ENCODE measurements around the gene CA14. TPM values are rescaled to one million over a fixed set of nuclear protein-coding genes. Genes with fewer than 3 reads are reported as not detected.

Gene CA14
- total and polyA plus RNA-seq, 9 of the 15 experiments (the other 6 are each of a cell fraction or from before 2014, with no cell fraction given): 0.13 to 0.57 (median 0.26) TPM; not detected in 1

GRCh38 chr1:150234566-150235293, 22.8 kb upstream of the CA14 start:
- H3K27ac ChIP-seq (ENCODE audit: extremely low read depth, low read depth, low read length): peak overlapping the region; percentile 95
- H3K4me1 ChIP-seq (replicated peaks in 1 of 2; ENCODE audit: control insufficient read depth in 2 of 2, insufficient read depth in 2 of 2, low read length in 2 of 2): peaks cover 13 to 16% of the 10 kb centered on the region in 2 experiments; a peak in 4 of 5 replicates
- H3K9me3 ChIP-seq (replicated peaks; ENCODE audit: control insufficient read depth, insufficient read depth, low read depth, low read length): no peaks in the 10 kb centered on the region
- peak overlapping the region; percentile 95 for H3K4me3 ChIP-seq
- TSS peak; percentile 90 for BruUV-seq (replicated peaks)
- H3K4me2 ChIP-seq (ENCODE audit: insufficient read depth, low read length): peak overlapping the region; percentile 89
- H3K9ac ChIP-seq (ENCODE audit: insufficient read depth in 1 of 2, low read depth in 2 of 2, low read length in 2 of 2): peak overlapping the region; percentile 94 to 97
- peak; percentile 84 for ATAC-seq
- intact Hi-C loops (cut with micrococcal nuclease): no loop called here
- no peaks in the 10 kb centered on the region for H3K9me1 ChIP-seq (ENCODE audit: control insufficient read depth, insufficient read depth, low read length)
- in situ Hi-C loops (cut with MboI): no loop called here
- no peaks in the 10 kb centered on the region; the same call in 1 of the 2 replicates for H4K20me1 ChIP-seq (replicated peaks; ENCODE audit: control insufficient read depth, insufficient read depth, low read length)
- no peaks in the 10 kb centered on the region for H3K27me3 ChIP-seq (ENCODE audit: control insufficient read depth in 2 of 2, insufficient read depth in 2 of 2, low read length in 2 of 2)
- peak overlapping the region; percentile 52 for H2AFZ ChIP-seq (ENCODE audit: low read depth, low read length)
- H3K79me2 ChIP-seq (ENCODE audit: control insufficient read depth, insufficient read depth, low read length): peaks cover 64% of the 10 kb centered on the region
- peaks cover 26% of the 10 kb centered on the region; the same call in 2 of the 3 replicates for H3K36me3 ChIP-seq (ENCODE audit: control insufficient read depth, insufficient read depth, low read length)
- CTCF ChIA-PET (ENCODE audit: low intra/inter-chr PET ratio): interaction anchor here (0.7 kb wide), 1 partner anchor 169 kb away, joined by 3 read pairs; no protein-coding TSS in a partner anchor
- peak; percentile 71 to 90 (median 78) for DNase-seq (ENCODE audit: extremely low read depth in 1 of 4, low spot score in 3 of 4)
- under 1% methylated on average over 59 of the region's 78 CpGs for WGBS (ENCODE audit: insufficient coverage, low coverage, missing lambda C conversion rate)
- POLR2A ChIA-PET: interaction anchor here (1.1 to 2.2 kb wide), 7 partner anchors 9 to 66 kb away, joined by 3 to 9 read pairs (median 7); no protein-coding TSS in a partner anchor
- FAIRE-seq: peak; percentile 82
- TF ChIP-seq CAMTA2 (CRISPR knock-in tag; conservative IDR thresholded peaks at IDR 0.05) (no peak), MNT (conservative IDR thresholded peaks at IDR 0.05) (peak; percentile 55 to 59), ADNP (tag; IDR thresholded peaks at IDR 0.05) (no peak), FOXP4 (CRISPR knock-in tag; IDR thresholded peaks at IDR 0.05; ENCODE audit: borderline replicate concordance) (0 out of 2 replicates have a peak, but pooled peaks have one; percentile 43), NFE2 (IDR thresholded peaks at IDR 0.05; ENCODE audit: low read depth) (no peak), SMAD1 (IDR thresholded peaks at IDR 0.05; ENCODE audit: low read depth, low read length, partially characterized antibody) (peak; percentile 40), NEUROD1 (IDR thresholded peaks at IDR 0.05; ENCODE audit: borderline replicate concordance, low read depth, low read length, partially characterized antibody) (peak; percentile 15), ZBTB7A (IDR thresholded peaks at IDR 0.05; ENCODE audit: borderline replicate concordance, control insufficient read depth, low read depth, low read length) (peak; percentile 98), ZNF830 (CRISPR knock-in tag; IDR thresholded peaks at IDR 0.05) (0 out of 2 replicates have a peak, but pooled peaks have one; percentile 1), ZBTB17 (CRISPR knock-in tag; IDR thresholded peaks at IDR 0.05) (no peak)
- TF ChIP-seq, protein P1, sequence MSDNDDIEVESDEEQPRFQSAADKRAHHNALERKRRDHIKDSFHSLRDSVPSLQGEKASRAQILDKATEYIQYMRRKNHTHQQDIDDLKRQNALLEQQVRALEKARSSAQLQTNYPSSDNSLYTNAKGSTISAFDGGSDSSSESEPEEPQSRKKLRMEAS (CRISPR knock-in tag; IDR thresholded peaks at IDR 0.05): peak; percentile 61; the same call in 1 of the 2 replicates

All from K562 (cell line).